Embryonic facial prominence (tissue), 1 donor: ENCODE results near the gene ADAMTS2.

ENCODE experiments used
- DNase-seq: peaks from one replicate; pipeline ENCODE4 v3.0.0-alpha.2; 2016; ENCODE audit errors: extremely low spot score

ADAMTS2 gene

GRCh38 chr5:179254638-179255271 lies 90.5 kb downstream of the ADAMTS2 start:
- no peak for DNase-seq

- DNase-seq, result no peak
These were observed 91.5 kb downstream of the ADAMTS2 start for GRCh38 chr5:179253730-179254129.

GRCh38 chr5:179251276-179251969 lies 93.8 kb downstream of the ADAMTS2 start:
- DNase-seq, result no peak

GRCh38 chr5:179250561-179251225 lies 94.6 kb downstream of the ADAMTS2 start:
- DNase-seq, result no peak

GRCh38 chr5:179246227-179246626 lies 99.0 kb downstream of the ADAMTS2 start:
- no peak for DNase-seq

GRCh38 chr5:179245031-179245430 lies 100.2 kb downstream of the ADAMTS2 start:
- no peak for DNase-seq

GRCh38 chr5:179244044-179244443 lies 101.2 kb downstream of the ADAMTS2 start:
- no peak for DNase-seq

- DNase-seq, result no peak
These were observed 101.9 kb downstream of the ADAMTS2 start for GRCh38 chr5:179243333-179243732.

- no peak for DNase-seq
These were observed 102.6 kb downstream of the ADAMTS2 start for GRCh38 chr5:179242676-179243075.

- DNase-seq, result no peak
These were observed 103.4 kb downstream of the ADAMTS2 start for GRCh38 chr5:179241764-179242370.

- DNase-seq, result no peak
These were observed 104.1 kb downstream of the ADAMTS2 start for GRCh38 chr5:179241175-179241574.

GRCh38 chr5:179240561-179240960 lies 104.7 kb downstream of the ADAMTS2 start:
- no peak for DNase-seq

GRCh38 chr5:179239256-179240135 lies 105.8 kb downstream of the ADAMTS2 start:
- no peak for DNase-seq

- DNase-seq, result no peak
These were observed 106.7 kb downstream of the ADAMTS2 start for GRCh38 chr5:179238628-179238970.

GRCh38 chr5:179237770-179238627 lies 107.3 kb downstream of the ADAMTS2 start:
- DNase-seq, result no peak

GRCh38 chr5:179235416-179236400 lies 109.6 kb downstream of the ADAMTS2 start:
- no peak for DNase-seq

GRCh38 chr5:179234563-179235135 lies 110.6 kb downstream of the ADAMTS2 start:
- DNase-seq, result no peak

- no peak for DNase-seq
These were observed 111.2 kb downstream of the ADAMTS2 start for GRCh38 chr5:179233909-179234562.
